ENCODE data around the gene PIK3CA. TPM values are rescaled to one million over a fixed set of nuclear protein-coding genes. Genes with fewer than 3 reads are reported as not detected.
A peak's percentile ranks its signal among the peaks of the same experiment; 100 is the strongest.

PIK3CA gene
- total and polyA plus RNA-seq, 10 of the 15 experiments (the other 5 are each of a cell fraction or from before 2014, with no cell fraction given) = 3.0 to 18.6 (median 9.0) TPM

DNA sequence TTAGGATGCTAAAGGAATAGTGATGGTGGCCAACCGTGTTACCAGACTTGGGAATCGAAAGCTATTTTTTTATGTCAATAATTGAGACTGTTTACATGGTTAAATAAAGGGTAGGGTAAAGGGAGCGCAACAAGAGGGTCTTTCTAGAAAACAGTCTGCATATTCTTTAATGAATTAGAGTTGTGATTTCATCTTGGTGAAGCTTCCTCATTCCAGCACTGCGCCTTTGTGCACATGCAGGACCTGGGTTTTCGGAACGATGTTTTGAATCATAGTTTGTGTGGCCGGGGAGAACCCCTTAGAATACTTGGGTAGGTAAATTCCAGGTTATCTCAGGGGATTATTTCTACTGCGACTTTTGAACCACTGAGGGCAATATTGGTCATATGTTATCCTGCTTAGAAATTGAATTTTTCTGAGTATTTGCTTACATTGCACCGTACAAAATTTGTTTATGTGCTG is 1.3 kb downstream of the PIK3CA start:
- in situ Hi-C loops (cut with MboI) = loop anchor here (5.0 kb wide), 1 partner anchor 168 kb away; no protein-coding TSS in a partner anchor
- WGBS (ENCODE audit: insufficient coverage, insufficient replicate concordance, low lambda C conversion rate, missing lambda C conversion rate) = under 1% methylated on average over 9 of the region's 9 CpGs
- Histone ChIP-seq H2AFZ (ENCODE audit: control insufficient read depth, low read depth, low read length) (peak overlapping the region; percentile 33), H3K79me2 (ENCODE audit: control insufficient read depth, insufficient read depth, low read length) (peaks cover 51% of the 10 kb centered on the region), H3K27ac (ENCODE audit: control insufficient read depth, insufficient read depth) (peak overlapping the region; percentile 88), H3K4me3 (peak overlapping the region; percentile 82), H3K27me3 (replicated peaks in 1 of 2; ENCODE audit: control insufficient read depth in 2 of 2, insufficient read depth in 2 of 2, low read length in 1 of 2) (no peaks in the 10 kb centered on the region), H3K9me3 (replicated peaks; ENCODE audit: control insufficient read depth, insufficient read depth, low read length) (no peaks in the 10 kb centered on the region; the same call in 2 of the 3 replicates), H3K36me3 (ENCODE audit: control insufficient read depth in 2 of 2, insufficient read depth in 2 of 2, low read length in 1 of 2) (no peaks in the 10 kb centered on the region), H3K9ac (ENCODE audit: control insufficient read depth, insufficient read depth, low read length) (peak overlapping the region; percentile 87), H3K4me2 (ENCODE audit: control insufficient read depth, insufficient read depth) (peak overlapping the region; percentile 69), H4K20me1 (ENCODE audit: control insufficient read depth, insufficient read depth) (no peaks in the 10 kb centered on the region), H3K4me1 (ENCODE audit: control insufficient read depth, insufficient read depth, low read length) (peaks cover 5% of the 10 kb centered on the region; the same call in 1 of the 2 replicates)
- FAIRE-seq (peak; percentile 65), DNase-seq (ENCODE audit: low read depth, low spot score) (peak; percentile 53), ATAC-seq (peak; percentile 57)
- POLR2A ChIA-PET = interaction anchor here (1.0 to 4.9 kb wide), 5 partner anchors 22 to 199 kb away, joined by 3 to 28 read pairs (median 3); partner anchors contain the start of gene ZMAT3
- CTCF ChIA-PET = interaction anchor here (1.0 to 3.8 kb wide), 8 partner anchors 17 to 180 kb away, joined by 3 to 31 read pairs (median 4); no protein-coding TSS in a partner anchor
- intact Hi-C loops (cut with micrococcal nuclease; ENCODE audit: unreplicated experiment) = loop anchor here (1.0 to 5.0 kb wide), 7 partner anchors 42 to 135 kb away; partner anchors contain the start of gene ZMAT3
- SMC1A ChIA-PET (ENCODE audit: uncharacterized antibody, unreplicated experiment) = interaction anchor here (0.8 to 5.7 kb wide), 14 partner anchors 9 to 172 kb away, joined by 3 to 33 read pairs (median 8); no protein-coding TSS in a partner anchor
- no TSS peak for BruUV-seq (replicated peaks)
- RAD21 ChIA-PET (ENCODE audit: unreplicated experiment) = interaction anchor here (0.8 to 4.5 kb wide), 14 partner anchors 17 to 181 kb away, joined by 3 to 38 read pairs (median 8); partner anchors contain the start of gene ZMAT3
- TF ChIP-seq JUNB (IDR thresholded peaks at IDR 0.05) (peak; percentile 79), CHD4 (IDR thresholded peaks at IDR 0.05) (no peak), MEF2B (IDR thresholded peaks at IDR 0.05; ENCODE audit: partially characterized antibody, poor library complexity, severe bottlenecking) (peak; percentile 87), SMARCA5 (IDR thresholded peaks at IDR 0.05) (no peak), ZNF217 (IDR thresholded peaks at IDR 0.05) (0 out of 2 replicates have a peak, but pooled peaks have one; percentile 52), NR2F1 (conservative IDR thresholded peaks at IDR 0.05) (peak; percentile 89), EED (IDR thresholded peaks at IDR 0.05; ENCODE audit: low read depth) (peak; percentile 68), NBN (IDR thresholded peaks at IDR 0.05) (peak; percentile 65; the same call in 1 of the 2 replicates), CBFB (IDR thresholded peaks at IDR 0.05; ENCODE audit: low read depth) (peak; percentile 59; the same call in 1 of the 2 replicates), CREM (IDR thresholded peaks at IDR 0.05; ENCODE audit: low read depth) (0 out of 2 replicates have a peak, but pooled peaks have one; percentile 12), PAX5 (IDR thresholded peaks at IDR 0.05; ENCODE audit: borderline replicate concordance, low read depth, low read length) (peak; percentile 53; the same call in 1 of the 2 replicates), ZNF24 (IDR thresholded peaks at IDR 0.05) (no peak), TARDBP (IDR thresholded peaks at IDR 0.05; ENCODE audit: borderline replicate concordance) (no peak), DPF2 (IDR thresholded peaks at IDR 0.05) (peak; percentile 43; the same call in 1 of the 2 replicates), NFIC (IDR thresholded peaks at IDR 0.05; ENCODE audit: low read depth, low read length) (peak; percentile 74), MTA3 (IDR thresholded peaks at IDR 0.05; ENCODE audit: borderline replicate concordance, low read length) (no peak), ETV6 (conservative IDR thresholded peaks at IDR 0.05 in 1 of 2, IDR thresholded peaks at IDR 0.05 in 1 of 2; ENCODE audit: borderline replicate concordance in 1 of 2, low read depth in 1 of 2) (peak in 1 of 2 experiments; percentile 38; a peak in 1 of 4 replicates), SREBF1 (IDR thresholded peaks at IDR 0.05; ENCODE audit: low read length) (no peak), NFYA (IDR thresholded peaks at IDR 0.05; ENCODE audit: borderline replicate concordance, low read depth, low read length) (no peak), RUNX3 (IDR thresholded peaks at IDR 0.05; ENCODE audit: low read length) (peak; percentile 83)
- TF ChIP-seq, protein P1, sequence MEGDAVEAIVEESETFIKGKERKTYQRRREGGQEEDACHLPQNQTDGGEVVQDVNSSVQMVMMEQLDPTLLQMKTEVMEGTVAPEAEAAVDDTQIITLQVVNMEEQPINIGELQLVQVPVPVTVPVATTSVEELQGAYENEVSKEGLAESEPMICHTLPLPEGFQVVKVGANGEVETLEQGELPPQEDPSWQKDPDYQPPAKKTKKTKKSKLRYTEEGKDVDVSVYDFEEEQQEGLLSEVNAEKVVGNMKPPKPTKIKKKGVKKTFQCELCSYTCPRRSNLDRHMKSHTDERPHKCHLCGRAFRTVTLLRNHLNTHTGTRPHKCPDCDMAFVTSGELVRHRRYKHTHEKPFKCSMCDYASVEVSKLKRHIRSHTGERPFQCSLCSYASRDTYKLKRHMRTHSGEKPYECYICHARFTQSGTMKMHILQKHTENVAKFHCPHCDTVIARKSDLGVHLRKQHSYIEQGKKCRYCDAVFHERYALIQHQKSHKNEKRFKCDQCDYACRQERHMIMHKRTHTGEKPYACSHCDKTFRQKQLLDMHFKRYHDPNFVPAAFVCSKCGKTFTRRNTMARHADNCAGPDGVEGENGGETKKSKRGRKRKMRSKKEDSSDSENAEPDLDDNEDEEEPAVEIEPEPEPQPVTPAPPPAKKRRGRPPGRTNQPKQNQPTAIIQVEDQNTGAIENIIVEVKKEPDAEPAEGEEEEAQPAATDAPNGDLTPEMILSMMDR (IDR thresholded peaks at IDR 0.05 in 2 of 3, conservative IDR thresholded peaks at IDR 0.05 in 1 of 3; ENCODE audit: control insufficient read depth in 2 of 3, extremely low read depth in 1 of 3, insufficient read depth in 1 of 3, low read depth in 3 of 3, low read length in 3 of 3) = no peak
- TF ChIP-seq, protein P2, sequence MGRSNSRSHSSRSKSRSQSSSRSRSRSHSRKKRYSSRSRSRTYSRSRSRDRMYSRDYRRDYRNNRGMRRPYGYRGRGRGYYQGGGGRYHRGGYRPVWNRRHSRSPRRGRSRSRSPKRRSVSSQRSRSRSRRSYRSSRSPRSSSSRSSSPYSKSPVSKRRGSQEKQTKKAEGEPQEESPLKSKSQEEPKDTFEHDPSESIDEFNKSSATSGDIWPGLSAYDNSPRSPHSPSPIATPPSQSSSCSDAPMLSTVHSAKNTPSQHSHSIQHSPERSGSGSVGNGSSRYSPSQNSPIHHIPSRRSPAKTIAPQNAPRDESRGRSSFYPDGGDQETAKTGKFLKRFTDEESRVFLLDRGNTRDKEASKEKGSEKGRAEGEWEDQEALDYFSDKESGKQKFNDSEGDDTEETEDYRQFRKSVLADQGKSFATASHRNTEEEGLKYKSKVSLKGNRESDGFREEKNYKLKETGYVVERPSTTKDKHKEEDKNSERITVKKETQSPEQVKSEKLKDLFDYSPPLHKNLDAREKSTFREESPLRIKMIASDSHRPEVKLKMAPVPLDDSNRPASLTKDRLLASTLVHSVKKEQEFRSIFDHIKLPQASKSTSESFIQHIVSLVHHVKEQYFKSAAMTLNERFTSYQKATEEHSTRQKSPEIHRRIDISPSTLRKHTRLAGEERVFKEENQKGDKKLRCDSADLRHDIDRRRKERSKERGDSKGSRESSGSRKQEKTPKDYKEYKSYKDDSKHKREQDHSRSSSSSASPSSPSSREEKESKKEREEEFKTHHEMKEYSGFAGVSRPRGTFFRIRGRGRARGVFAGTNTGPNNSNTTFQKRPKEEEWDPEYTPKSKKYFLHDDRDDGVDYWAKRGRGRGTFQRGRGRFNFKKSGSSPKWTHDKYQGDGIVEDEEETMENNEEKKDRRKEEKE (IDR thresholded peaks at IDR 0.05) = no peak

All from GM12878 (cell line).